D341Med (cell line): Measurements from ENCODE around the gene AQP10.
A peak's percentile ranks its signal among the peaks of the same experiment; 100 is the strongest.
"Not testable (repeated sequence)": the region's sequence is repeated elsewhere in the genome, so short reads cannot be mapped to it uniquely, and the experiment has no call there.

Experiments
- DNase-seq: peaks from one replicate; pipeline ENCODE4 v3.0.0; 2012; ENCODE audit warnings: low spot score

AQP10 gene

GRCh38 chr1:154344977-154345837 lies 24.3 kb downstream of the AQP10 start:
- peak; percentile 60 for DNase-seq

- DNase-seq = no peak
Measured at GRCh38 chr1:154346276-154346917, 25.5 kb downstream of the AQP10 start.

- DNase-seq = no peak
Measured at GRCh38 chr1:154347961-154348360, 27.1 kb downstream of the AQP10 start.

- peak; percentile 53 for DNase-seq
Measured at GRCh38 chr1:154348429-154349076, 27.7 kb downstream of the AQP10 start.

GRCh38 chr1:154349121-154349520 lies 28.2 kb downstream of the AQP10 start:
- peak; percentile 81 for DNase-seq

GRCh38 chr1:154350383-154350782 lies 29.5 kb downstream of the AQP10 start:
- DNase-seq = no peak

- no peak for DNase-seq
Measured at GRCh38 chr1:154351363-154352068, 30.6 kb downstream of the AQP10 start.

- DNase-seq = no peak
Measured at GRCh38 chr1:154352245-154352580, 31.3 kb downstream of the AQP10 start.

- DNase-seq = peak; percentile 83
Measured at GRCh38 chr1:154352581-154353459, 31.9 kb downstream of the AQP10 start.

GRCh38 chr1:154353460-154353904 lies 32.6 kb downstream of the AQP10 start:
- DNase-seq = no peak

GRCh38 chr1:154353966-154354365 lies 33.1 kb downstream of the AQP10 start:
- no peak for DNase-seq

- DNase-seq = no peak
Measured at GRCh38 chr1:154358519-154358918, 37.6 kb downstream of the AQP10 start.

- DNase-seq = no peak
Measured at GRCh38 chr1:154360288-154360687, 39.4 kb downstream of the AQP10 start.

- DNase-seq = not testable (repeated sequence)
Measured at GRCh38 chr1:154360881-154361280, 40.0 kb downstream of the AQP10 start.

GRCh38 chr1:154361357-154361756 lies 40.5 kb downstream of the AQP10 start:
- DNase-seq = no peak

GRCh38 chr1:154371436-154371835 lies 50.5 kb downstream of the AQP10 start:
- DNase-seq = no peak

- DNase-seq = not testable (repeated sequence)
Measured at GRCh38 chr1:154373777-154374357, 53.0 kb downstream of the AQP10 start.
